ENCODE measurements around the gene IBA57. TPM values are rescaled to one million over a fixed set of nuclear protein-coding genes. Genes with fewer than 3 reads are reported as not detected.
"Not testable (repeated sequence)": the region's sequence is repeated elsewhere in the genome, so short reads cannot be mapped to it uniquely, and the experiment has no call there.

The IBA57 gene
- polyA plus RNA-seq, 3 donors: 5.2 to 7.4 (median 7.0) TPM

DNA sequence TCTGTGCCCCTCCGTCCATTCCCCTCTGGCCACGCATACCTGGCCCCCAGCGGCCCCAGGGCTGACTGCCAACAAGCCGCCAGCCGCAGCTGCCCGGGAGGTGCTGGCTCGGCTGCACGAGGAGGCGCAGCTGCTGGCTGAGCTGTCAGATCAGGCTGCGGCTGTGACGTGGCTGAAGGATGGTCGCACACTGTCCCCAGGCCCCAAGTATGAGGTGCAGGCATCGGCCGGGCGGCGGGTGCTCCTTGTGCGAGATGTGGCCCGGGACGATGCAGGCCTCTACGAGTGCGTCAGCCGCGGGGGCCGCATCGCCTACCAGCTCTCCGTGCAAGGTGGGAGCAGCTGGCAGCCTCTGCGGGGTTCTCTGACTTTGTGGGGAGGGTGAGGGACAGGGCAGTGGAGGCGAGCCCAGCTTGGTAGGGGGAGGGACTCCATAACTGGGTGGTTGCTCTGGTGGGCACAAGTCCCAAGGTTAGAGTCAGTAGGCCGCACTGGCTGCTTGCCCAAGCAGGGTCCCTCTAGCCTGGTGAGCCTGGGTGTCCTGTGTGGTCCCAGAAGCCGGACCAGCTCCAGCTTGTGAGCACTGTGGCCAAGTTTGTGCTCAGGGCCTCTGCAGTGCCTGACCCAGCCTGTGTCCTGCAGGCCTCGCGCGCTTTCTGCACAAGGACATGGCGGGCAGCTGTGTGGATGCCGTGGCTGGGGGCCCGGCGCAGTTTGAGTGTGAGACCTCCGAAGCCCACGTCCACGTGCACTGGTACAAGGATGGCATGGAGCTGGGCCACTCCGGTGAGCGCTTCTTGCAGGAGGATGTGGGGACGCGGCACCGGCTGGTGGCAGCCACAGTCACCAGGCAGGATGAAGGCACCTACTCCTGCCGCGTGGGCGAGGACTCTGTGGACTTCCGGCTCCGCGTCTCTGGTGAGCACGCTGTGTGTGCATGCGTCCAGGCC lies 51.0 kb downstream of the IBA57 start:
- H3K27ac ChIP-seq (ENCODE audit: low read depth, low read length): no peak overlapping the region
- 84 to 93% (median 91%) methylated on average over 50 to 53 of the region's 53 CpGs for WGBS, 3 donors

DNA sequence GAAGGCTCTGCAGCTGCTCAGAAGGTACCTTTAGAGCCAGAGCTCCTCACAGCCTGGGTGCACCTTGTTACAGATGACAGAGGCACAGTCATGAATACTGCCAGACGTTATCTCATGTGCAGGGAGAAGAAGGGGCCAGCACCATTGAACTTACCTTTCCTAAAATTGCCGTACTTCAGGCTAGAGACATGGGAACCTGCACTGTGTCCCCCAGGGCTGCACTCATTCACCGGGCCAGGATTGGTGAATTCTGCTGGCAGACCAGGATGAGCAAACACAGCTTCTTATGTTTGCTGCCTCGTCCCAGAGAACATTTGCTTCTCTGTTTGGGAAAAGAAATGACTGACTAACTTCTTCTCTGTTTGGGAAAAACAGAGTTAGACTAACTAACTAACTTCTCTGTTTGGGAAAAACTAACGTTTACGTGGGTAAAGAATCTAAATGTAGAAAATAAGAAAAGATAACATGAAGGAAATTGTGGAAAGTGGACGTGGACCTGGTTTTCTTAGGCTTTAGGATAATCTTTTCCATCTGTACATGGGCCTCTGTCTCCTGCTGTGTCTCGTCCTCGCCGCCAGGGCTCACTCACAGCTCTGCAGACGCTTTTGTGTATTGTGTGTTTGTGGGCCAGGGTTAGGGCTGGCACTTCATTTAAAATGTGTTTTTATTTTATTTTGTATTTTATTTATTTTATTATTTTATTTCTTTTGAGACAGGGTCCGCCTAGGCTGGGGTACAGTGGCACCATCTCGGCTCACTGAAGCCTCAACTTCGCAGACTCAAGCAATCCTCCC lies 52.1 kb downstream of the IBA57 start:
- 84 to 88% (median 86%) methylated on average over 14 of the region's 14 CpGs for WGBS, 3 donors
- H3K27ac ChIP-seq (ENCODE audit: low read depth, low read length): no peak overlapping the region

DNA sequence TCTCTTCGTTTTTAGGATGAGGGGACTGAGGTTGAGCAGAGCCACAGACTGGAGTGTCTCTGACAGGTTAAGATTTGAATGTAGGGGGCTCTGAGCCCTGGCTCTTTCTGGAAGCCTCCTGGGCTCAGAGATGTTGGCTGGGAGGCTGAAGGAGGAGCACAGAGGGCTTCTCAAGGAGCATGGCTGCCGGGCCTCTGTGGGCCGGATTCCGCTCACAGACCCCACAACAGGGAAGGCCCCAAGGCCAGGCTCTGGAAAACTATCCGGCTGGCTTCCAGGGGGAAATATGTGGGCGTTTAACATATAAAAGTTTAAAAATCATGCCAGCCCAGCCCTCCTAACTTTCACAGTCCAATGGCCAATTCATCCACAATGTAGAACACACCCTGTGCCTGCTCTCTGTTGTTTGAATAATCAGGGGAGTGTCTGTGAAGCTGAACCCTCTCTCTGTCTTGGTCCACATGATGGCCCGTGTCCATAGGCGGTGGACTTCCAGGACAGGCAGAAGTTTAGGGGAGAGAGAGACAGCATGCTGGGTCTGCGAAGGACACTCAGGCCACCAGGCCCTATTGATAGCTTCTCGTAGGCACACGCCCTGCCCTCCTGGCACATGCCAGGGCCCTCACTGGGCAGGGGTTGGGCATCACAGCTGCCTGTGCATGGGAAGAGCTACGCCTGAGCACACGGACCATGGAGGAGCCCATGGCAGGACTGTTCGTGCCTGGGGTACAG lies 53.1 kb downstream of the IBA57 start:
- WGBS, 3 donors: 78 to 89% (median 84%) methylated on average over 14 of the region's 14 CpGs

DNA sequence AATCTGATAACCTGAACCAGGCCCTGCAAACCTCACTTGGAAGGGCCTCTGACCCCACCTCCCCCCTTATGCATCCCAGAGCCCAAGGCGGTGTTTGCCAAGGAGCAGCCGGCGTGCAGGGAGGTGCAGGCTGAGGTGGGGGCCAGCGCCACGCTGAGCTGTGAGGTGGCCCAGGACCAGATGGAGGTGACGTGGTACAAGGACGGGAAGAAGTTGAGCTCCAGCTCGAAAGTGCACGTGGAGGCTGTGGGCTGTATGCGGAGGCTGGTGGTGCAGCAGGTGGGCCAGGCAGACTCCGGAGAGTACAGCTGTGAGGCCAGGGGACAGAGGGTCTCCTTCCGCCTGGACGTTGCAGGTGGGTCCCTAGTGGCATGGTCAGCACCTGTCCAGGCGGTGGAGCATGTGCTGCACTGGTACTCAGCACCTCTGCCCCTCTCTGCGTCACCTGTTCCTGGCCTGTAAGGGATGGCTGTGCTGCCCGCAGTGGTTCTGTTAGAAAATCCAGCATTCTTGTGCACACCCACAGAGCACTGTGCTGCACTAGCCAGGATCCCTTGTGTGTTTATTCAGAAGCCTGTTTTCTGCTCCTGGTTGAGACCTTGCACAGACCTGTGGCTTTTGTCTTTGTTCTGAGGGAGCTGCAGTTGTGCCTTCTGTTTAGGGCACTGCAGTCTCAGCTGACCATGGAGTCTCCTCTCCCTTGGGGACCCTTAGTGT lies 53.8 kb downstream of the IBA57 start:
- WGBS, 3 donors: 93 to 95% (median 94%) methylated on average over 16 of the region's 16 CpGs
- H3K27ac ChIP-seq (ENCODE audit: low read depth, low read length): no peak overlapping the region

More for the DNA sequence above, 53.1 kb downstream of the IBA57 start:
- H3K27ac ChIP-seq (ENCODE audit: low read depth, low read length): no peak overlapping the region

DNA sequence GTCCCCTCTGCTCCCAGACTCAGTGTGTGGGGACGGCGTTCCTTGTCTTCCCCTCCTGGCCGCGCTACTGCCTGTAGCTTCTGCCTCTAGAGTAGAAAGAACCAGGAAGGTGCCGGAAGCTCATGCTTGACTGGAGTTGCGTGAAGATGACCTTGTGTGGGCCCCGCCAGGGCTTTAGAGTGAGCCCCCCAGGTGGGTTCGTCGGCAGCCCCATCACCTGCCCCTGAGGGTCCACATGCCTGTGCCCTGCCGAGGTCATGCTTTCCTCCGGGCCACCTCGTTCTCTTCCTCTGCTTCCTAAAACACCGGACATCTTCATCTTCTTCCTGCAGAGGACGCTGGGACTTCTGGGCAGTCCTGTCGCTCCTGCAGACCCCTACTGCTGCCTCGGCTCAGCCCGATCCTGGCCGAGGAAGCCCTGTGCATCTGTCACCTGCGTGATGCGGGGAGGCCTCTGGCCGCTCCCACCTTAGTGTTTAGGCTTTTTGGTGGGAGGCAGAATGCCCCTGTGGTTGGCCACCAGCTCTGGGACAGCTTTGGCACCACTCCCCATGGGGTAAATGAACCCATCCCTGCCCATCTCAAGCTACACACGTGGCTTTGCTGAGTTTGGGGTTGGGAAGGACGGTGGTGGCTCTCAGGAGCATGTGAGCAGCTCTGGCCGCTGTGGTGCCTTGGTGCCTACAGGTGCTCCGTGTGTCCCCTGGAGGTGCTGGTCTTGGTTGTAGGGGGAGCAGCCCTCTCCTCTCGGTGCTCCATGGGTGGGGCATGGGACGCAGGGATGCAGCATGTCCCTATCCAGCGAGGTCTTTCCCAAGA lies 54.6 kb downstream of the IBA57 start:
- 89% methylated on average over 28 of the region's 28 CpGs for WGBS, 3 donors
- H3K27ac ChIP-seq (ENCODE audit: low read depth, low read length): no peak overlapping the region

DNA sequence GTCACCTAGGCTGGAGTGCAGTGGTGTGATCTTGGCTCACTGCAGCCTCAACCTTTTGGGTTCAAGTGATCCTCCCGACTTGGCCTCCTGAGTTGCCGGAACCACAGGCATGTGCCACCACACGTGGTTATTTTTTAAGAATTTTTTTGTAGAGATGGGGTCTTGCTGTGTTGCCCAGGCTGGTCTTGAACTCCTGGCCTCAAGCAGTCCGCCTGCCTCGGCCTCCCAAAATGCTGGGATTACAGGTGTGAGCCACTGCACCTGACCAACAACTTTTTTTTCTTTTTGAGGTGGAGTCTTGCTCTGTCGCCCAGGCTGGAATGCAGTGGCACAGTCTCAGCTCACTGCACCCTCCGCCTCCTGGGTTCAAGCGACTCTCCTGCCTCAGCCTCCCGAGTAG lies 55.5 kb downstream of the IBA57 start:
- WGBS, 3 donors: 94 to 95% (median 95%) methylated on average over 9 of the region's 9 CpGs
- H3K27ac ChIP-seq (ENCODE audit: low read depth, low read length): not testable (repeated sequence)

DNA sequence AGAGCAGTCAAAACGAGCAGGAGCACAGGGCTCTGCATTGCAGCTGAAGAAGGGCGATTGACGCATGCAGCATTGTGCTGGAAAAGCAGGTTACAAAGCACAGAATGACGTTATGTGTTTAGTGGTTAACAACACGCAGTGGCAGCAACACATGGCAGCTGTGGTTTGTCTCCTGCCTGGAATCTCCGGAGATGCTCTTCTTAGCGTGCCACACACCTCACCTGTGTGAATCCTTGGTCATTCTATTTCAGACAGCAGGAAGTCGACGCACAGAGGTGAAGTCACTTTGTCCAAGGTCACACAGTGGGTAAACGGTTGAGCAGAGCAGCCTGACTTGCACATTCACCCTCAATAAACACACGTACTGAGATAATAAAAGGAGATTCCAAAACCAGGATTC lies 56.9 kb downstream of the IBA57 start:
- no peak overlapping the region for H3K27ac ChIP-seq (ENCODE audit: low read depth, low read length)
- 68 to 82% (median 79%) methylated on average over 11 of the region's 11 CpGs for WGBS, 3 donors

DNA sequence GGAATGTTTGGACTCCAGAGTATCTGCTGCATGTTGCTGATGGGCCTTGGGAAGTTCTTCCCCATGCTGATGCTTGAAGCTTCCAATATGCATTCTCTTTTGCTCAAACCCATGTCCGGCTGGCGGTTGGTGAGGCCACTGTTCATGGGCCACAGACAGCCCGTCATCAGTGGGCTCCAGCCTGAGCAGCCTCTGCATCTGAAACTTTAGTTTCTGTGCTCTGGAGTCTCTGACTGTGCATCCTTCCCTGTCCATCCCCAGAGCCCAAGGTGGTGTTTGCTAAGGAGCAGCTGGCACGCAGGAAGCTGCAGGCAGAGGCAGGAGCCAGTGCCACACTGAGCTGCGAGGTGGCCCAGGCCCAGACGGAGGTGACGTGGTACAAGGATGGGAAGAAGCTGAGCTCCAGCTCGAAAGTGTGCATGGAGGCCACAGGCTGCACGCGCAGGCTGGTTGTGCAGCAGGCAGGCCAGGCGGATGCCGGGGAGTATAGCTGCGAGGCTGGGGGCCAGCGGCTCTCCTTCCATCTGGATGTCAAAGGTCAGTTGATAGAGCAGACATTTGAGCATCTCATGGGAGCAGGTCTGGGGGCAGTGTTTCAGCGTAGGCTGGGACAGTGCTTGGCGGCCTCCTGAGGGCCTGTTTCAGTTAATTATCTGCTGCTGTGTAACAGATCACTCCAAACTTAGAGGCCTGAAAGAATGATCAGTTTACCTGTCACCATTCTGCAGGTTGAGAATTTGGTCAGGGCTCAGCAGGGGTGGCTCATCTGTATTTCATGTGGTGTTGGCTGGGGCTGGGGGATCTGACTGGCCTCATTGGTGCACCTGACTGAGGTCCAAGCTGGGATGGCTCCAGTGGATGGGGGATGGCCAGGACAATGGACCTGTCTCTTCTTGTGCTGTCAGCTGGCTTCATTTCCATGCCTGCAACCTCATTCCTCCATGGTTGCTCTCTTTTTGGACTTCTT lies 58.9 kb downstream of the IBA57 start:
- H3K27ac ChIP-seq (ENCODE audit: low read depth, low read length): no peak overlapping the region
- 89 to 95% (median 90%) methylated on average over 16 of the region's 16 CpGs for WGBS, 3 donors

DNA sequence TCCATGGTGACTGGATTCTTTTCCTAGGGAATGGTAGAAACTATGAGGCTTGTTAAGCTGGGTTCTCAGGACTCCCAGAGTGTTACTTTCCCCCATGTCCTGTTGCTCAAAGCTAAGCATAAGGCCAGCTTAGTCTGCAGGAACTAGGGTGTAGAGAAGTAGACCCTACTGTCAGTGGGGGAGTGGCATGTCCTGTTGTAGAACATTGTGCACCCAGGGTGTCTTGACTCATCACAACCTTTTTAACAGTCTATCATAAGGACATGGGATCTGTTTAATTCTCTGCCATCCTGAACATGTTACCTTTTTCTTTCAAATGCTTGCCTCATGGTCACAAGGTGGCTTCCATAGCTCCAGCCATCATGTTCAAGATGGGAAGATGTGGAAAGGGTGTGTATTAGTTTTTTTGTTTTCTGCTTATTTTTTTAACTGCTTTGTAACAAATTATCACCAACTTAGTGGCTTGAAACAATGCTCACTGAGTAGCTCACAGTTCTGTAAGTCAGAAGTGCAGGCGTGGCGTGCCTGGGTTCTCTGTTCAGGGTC lies 59.6 kb downstream of the IBA57 start:
- 0 to 98% (median 55%) methylated on average over 2 of the region's 2 CpGs for WGBS, 3 donors
- H3K27ac ChIP-seq (ENCODE audit: low read depth, low read length): no peak overlapping the region

DNA sequence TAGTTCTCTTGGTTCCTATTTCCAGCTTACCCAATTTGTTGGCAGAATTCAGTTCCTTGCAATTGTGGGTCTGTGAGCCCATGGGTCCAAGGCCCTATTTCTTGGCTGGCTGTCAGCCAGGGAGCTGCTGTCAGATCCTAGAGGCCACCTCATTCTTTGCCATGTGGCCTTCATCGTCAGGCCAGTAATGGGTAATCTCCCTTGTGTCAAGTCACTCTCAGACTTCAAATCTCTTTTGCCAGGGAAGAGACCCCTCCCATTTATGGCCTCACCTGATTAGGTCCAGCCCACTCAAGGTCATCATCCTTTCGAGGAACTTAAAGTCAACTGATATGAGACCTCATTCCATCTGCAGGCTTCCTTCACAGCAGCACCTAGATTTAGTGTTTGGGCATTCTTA lies 60.1 kb downstream of the IBA57 start:
- H3K27ac ChIP-seq (ENCODE audit: low read depth, low read length): no peak overlapping the region
- 45 to 95% (median 48%) methylated on average over 2 of the region's 2 CpGs for WGBS, 3 donors

DNA sequence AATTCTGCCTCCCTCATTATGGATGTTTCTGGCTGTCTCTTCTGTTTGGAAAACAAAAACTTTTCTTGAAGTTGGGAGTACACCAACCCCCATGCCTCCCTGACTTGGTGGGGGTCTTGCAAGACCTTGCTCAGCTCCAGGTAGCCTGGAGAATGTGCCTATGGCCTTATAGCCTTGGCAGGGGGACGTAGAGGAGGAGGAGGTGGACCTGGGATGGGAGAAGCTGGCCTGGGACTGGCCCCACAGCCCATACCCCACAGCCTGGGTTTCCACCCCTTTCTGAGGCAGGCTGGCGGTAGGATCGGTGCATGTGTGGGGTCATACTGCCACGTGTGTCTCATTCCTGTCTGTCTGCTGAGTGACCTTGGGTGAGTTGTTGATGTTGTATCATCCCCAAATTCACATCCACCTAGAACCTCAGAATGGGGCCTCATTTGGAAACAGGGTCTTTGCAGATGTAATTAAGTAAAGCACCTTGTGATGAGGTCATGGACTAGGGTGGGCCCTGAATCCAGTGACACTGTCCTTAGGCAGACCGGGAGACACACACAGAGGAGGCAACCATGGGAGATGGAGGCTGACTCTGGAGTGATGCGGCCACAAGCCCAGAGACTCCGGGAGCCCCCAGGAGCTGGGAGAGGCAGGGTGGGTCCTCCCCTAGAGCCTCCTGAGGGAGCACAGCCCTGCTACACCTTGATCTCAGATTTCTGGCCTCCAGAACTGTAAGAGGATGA lies 60.7 kb downstream of the IBA57 start:
- H3K27ac ChIP-seq (ENCODE audit: low read depth, low read length): no peak overlapping the region
- WGBS, 3 donors: 91 to 96% (median 96%) methylated on average over 7 of the region's 7 CpGs

DNA sequence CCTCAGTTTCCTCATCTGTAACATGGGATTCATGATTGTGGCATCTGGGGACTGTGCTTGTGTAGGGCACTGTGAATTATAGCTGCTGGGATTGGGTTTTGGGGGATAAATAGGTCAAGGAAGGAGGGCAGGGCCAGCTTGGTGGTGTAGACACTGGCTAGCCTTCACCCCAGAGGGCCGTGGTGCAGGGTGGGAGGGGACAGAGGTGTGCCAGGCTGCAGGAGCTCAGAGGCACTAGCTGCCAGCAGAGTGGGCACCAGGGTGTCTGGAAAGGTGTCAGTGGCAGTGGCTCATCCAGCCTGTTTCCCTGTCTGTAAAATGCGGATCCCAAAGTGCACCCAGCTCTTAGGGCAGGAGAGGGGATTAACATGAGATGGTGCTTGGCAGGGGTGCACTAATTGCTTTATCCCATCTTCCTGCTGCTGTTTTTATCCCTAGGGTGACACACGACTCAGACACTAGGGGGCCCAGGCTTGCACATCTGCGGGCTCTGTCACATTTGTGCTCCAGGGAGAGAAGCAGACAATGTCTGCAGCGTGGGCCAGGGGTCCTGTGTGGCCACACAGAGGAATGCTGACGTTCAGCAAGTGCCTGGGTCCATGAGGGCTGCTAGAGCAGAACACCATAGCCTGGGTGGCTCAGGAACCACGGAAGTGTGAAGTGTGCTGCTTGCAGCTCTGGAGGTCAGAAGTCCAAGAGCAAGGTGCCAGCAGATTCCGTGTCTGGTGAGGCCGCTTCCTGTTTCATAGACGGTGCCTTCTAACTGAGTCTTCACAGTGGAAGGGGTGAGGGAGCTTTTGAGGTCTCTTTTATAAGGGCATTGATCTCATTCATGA lies 61.6 kb downstream of the IBA57 start:
- no peak overlapping the region for H3K27ac ChIP-seq (ENCODE audit: low read depth, low read length)
- 61 to 73% (median 62%) methylated on average over 10 of the region's 10 CpGs for WGBS, 3 donors

DNA sequence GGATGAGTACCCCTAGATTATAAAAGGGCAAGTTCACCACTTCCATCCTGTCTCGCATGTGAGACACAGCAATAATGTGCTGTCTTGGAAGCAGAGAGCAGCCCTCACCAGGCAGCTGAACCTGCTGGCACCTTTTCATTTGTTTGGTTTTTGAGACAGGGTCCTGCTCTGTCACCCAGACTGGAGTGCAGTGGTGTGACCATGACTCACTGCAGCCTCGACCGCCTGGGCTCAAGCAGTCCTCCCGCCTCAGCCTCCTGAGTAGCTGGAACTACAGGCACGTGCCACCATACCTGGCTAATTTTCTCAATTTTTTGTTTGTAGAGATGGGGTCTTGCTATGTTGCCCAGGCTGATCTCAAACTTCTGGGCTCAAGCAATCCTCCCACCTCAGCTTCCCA lies 62.5 kb downstream of the IBA57 start:
- H3K27ac ChIP-seq (ENCODE audit: low read depth, low read length): not testable (repeated sequence)
- 89 to 99% (median 93%) methylated on average over 5 of the region's 5 CpGs for WGBS, 3 donors

DNA sequence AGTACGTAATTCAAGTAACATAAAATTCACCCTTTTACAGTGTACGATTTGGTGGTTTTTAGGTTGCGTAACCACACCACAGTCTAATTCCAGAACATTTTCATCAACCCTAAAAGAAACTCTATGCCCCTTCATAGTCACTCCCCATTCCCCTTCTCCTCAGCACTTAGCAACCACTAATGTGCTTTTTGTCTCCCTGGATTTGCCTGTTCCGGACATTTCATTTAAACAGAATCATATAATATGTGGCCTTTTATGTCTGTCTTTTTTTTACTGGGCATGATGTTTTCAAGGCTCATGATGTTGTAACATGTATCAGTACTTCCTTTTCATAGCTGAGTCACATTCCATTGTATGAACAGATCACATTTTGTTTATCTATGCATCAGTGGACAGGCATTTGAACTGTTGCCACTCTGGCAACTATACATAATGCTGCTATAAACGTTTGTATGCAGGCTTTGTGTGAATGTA lies 63.0 kb downstream of the IBA57 start:
- no peak overlapping the region for H3K27ac ChIP-seq (ENCODE audit: low read depth, low read length)
- WGBS, 3 donors: 60 to 81% (median 73%) methylated on average over 5 of the region's 5 CpGs

DNA sequence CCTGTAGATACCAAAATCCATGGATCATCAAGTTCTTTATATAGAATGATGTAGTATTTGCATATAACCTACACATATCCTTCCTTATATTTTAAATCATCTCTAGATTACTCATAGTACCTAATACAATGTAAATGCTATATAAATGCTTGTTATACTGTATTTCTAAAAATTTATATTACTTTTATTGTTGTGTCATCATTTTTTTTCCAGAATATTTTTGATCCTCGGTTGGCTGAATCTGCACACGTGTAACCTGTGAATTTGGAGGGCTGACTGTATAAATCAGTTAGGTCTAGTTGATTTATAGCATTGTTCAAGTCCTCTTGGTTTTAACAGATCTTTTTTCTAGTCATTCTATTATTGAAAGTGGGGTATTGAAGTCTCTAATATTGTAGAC lies 65.6 kb downstream of the IBA57 start:
- WGBS, 3 donors: 87 to 91% (median 90%) methylated on average over 2 of the region's 2 CpGs

More for the DNA sequence above, 65.6 kb downstream of the IBA57 start:
- H3K27ac ChIP-seq (ENCODE audit: low read depth, low read length): no peak overlapping the region
